ENCODE measurements around the gene TMEM156.
"Not testable (repeated sequence)": the region's sequence is repeated elsewhere in the genome, so short reads cannot be mapped to it uniquely, and the experiment has no call there.

The TMEM156 gene

DNA sequence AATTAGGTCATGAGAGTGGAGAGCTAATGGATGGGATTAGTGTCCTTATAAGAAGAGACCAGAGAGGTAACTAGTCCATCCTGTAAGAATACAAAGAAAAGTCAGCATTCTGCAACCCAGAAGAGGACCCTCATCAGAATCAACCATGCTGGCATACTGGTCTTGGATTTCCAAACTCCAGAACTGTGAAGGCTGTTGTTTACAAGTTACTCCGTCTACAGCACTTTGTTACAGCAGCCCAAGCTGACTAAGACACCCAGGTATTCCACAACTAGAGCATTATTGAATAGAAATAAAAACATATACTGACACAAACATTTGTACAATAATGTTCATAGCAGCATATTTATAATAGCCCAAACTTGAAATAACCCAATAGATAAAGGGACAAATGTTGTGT, 9.2 kb downstream of the TMEM156 start:
- no peak for DNase-seq
- Histone ChIP-seq H3K4me3 (ENCODE audit: low read depth, low read length) (no peak overlapping the region), H3K9me3 (ENCODE audit: severe bottlenecking) (peaks cover 3% of the 10 kb centered on the region), H3K27ac (no peak overlapping the region), H3K36me3 (no peaks in the 10 kb centered on the region), H3K27me3 (ENCODE audit: insufficient read depth, low read depth, severe bottlenecking) (no peaks in the 10 kb centered on the region)
- TF ChIP-seq, protein P1, sequence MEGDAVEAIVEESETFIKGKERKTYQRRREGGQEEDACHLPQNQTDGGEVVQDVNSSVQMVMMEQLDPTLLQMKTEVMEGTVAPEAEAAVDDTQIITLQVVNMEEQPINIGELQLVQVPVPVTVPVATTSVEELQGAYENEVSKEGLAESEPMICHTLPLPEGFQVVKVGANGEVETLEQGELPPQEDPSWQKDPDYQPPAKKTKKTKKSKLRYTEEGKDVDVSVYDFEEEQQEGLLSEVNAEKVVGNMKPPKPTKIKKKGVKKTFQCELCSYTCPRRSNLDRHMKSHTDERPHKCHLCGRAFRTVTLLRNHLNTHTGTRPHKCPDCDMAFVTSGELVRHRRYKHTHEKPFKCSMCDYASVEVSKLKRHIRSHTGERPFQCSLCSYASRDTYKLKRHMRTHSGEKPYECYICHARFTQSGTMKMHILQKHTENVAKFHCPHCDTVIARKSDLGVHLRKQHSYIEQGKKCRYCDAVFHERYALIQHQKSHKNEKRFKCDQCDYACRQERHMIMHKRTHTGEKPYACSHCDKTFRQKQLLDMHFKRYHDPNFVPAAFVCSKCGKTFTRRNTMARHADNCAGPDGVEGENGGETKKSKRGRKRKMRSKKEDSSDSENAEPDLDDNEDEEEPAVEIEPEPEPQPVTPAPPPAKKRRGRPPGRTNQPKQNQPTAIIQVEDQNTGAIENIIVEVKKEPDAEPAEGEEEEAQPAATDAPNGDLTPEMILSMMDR (IDR thresholded peaks at IDR 0.05; ENCODE audit: low read depth, low read length), result no peak

DNA sequence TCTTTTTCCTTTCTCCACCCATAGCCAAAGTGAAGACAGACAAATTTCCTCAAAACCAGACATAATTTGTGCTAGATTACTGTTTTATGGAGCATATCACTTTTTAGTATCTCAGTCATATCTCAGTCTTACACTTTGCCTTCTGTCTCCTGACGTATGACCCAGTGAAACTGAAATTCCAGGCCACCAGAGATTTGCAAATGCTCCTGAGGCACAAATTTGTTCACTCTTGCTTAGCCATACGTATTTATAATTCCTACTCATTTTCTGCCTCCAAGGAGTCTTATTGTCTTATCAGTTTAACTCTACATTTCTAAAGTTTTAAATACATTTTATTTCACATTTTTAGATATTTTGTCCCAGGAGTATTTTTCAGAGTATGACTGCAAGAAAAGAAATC, 10.0 kb downstream of the TMEM156 start:
- no peak for DNase-seq
- H3K9me3 ChIP-seq (ENCODE audit: severe bottlenecking), result peaks cover 3% of the 10 kb centered on the region
- H3K36me3 ChIP-seq, result no peaks in the 10 kb centered on the region
- TF ChIP-seq, protein P1 (IDR thresholded peaks at IDR 0.05; ENCODE audit: low read depth, low read length), result no peak
- no peak overlapping the region for H3K4me3 ChIP-seq (ENCODE audit: low read depth, low read length)
- H3K27ac ChIP-seq, result no peak overlapping the region
- H3K27me3 ChIP-seq (ENCODE audit: insufficient read depth, low read depth, severe bottlenecking), result no peaks in the 10 kb centered on the region

DNA sequence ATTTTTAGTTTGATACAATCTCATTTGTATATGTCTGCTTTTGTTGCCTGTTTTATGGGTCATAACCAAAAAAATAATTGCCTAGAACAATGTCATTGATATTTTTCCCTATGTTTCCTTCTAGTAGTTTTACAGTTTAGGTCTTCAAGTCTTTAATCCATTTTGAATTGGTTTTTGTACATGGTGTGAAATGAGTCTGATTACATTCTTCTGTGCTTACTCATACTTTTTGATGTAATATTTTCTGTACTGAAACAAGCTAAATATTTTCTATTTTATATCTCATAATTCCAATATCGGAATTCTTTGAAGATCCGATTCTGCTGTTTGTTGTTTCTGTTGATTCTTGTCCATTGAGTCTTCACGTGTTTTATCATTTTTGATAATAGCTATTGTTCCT, 10.6 kb downstream of the TMEM156 start:
- H3K36me3 ChIP-seq, result no peaks in the 10 kb centered on the region
- no peak overlapping the region for H3K27ac ChIP-seq
- TF ChIP-seq, protein P1 (IDR thresholded peaks at IDR 0.05; ENCODE audit: low read depth, low read length), result no peak
- H3K27me3 ChIP-seq (ENCODE audit: insufficient read depth, low read depth, severe bottlenecking), result no peaks in the 10 kb centered on the region
- peaks cover 3% of the 10 kb centered on the region for H3K9me3 ChIP-seq (ENCODE audit: severe bottlenecking)
- DNase-seq, result no peak
- no peak overlapping the region for H3K4me3 ChIP-seq (ENCODE audit: low read depth, low read length)

DNA sequence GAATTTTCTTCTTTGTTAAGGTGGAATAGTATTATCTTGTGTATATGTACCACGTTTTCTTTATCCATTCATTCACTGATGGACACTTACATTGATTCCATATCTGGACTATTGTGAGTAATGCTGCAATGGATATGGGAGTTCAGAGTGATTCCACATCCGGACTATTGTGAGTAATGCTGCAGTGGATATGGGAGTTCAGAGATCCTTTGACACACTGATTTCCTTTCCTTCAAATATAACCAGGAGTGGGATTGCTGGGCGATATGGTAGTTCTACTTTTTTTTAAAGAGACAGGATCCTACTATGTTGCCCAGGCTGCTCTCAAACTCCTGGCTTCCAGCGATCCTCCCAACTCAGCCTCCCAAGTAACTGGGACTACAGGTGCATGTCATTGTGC, 12.1 kb downstream of the TMEM156 start:
- no peaks in the 10 kb centered on the region for H3K27me3 ChIP-seq (ENCODE audit: insufficient read depth, low read depth, severe bottlenecking)
- peaks cover 3% of the 10 kb centered on the region for H3K9me3 ChIP-seq (ENCODE audit: severe bottlenecking)
- TF ChIP-seq, protein P1 (IDR thresholded peaks at IDR 0.05; ENCODE audit: low read depth, low read length), result no peak
- H3K4me3 ChIP-seq (ENCODE audit: low read depth, low read length), result no peak overlapping the region
- DNase-seq, result no peak
- no peaks in the 10 kb centered on the region for H3K36me3 ChIP-seq
- no peak overlapping the region for H3K27ac ChIP-seq

DNA sequence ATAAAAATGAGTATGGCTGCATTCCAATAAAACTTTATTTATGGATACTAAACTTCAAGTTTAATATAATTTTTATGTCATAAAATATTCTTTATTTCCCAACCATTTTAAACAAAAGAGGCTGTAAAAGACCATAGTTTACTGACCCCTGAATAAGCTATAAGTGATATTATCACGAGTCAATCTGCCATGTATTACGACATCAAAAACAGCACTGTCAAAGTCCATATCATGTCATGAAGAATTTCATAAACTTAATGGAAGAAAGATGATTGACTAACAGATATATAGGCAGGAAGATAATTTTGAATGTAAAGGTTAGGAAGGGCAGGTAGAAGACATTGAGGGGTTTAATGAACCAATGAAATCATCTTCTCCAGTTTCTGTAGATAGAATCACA, 18.2 kb downstream of the TMEM156 start:
- H3K9me3 ChIP-seq (ENCODE audit: severe bottlenecking), result no peaks in the 10 kb centered on the region
- H3K27me3 ChIP-seq (ENCODE audit: insufficient read depth, low read depth, severe bottlenecking), result no peaks in the 10 kb centered on the region
- no peak for DNase-seq
- H3K27ac ChIP-seq, result no peak overlapping the region
- TF ChIP-seq, protein P1 (IDR thresholded peaks at IDR 0.05; ENCODE audit: low read depth, low read length), result no peak
- no peaks in the 10 kb centered on the region for H3K36me3 ChIP-seq
- no peak overlapping the region for H3K4me3 ChIP-seq (ENCODE audit: low read depth, low read length)

DNA sequence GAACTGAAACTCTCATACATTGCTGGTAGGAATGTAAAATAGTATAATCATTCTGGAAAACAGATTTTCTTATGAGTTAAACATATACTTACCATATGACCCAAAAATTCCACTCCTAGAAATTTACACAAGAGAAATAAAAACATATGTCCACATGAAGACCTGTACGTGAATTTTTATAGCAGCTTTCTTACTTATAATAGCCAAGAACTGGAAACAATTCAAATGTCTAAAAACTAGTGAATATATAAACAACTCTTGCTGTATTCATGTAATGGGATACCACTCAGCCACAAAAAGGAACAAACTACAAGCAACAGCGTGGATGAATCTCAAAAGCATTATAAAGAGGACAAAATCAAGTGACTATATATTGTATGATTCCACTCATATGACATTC, 27.5 kb downstream of the TMEM156 start:
- Histone ChIP-seq H3K4me3 (ENCODE audit: low read depth, low read length) (no peak overlapping the region), H3K27ac (no peak overlapping the region), H3K9me3 (ENCODE audit: severe bottlenecking) (peaks cover 8% of the 10 kb centered on the region), H3K27me3 (ENCODE audit: insufficient read depth, low read depth, severe bottlenecking) (no peaks in the 10 kb centered on the region), H3K36me3 (no peaks in the 10 kb centered on the region)
- TF ChIP-seq, protein P1 (IDR thresholded peaks at IDR 0.05; ENCODE audit: low read depth, low read length), result no peak
- no peak for DNase-seq

DNA sequence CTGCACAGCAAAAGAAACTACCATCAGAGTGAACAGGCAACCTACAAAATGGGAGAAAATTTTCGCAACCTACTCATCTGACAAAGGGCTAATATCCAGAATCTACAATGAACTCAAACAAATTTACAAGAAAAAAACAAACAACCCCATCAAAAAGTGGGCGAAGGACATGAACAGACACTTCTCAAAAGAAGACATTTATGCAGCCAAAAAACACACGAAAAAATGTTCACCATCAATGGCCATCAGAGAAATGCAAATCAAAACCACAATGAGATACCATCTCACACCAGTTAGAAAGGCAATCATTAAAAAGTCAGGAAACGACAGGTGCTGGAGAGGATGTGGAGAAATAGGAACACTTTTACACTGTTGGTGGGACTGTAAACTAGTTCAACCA, 30.2 kb downstream of the TMEM156 start:
- not testable (repeated sequence) for H3K27ac ChIP-seq; H3K27me3 ChIP-seq (ENCODE audit: insufficient read depth, low read depth, severe bottlenecking); H3K4me3 ChIP-seq (ENCODE audit: low read depth, low read length); H3K36me3 ChIP-seq; DNase-seq
- peaks cover 12% of the 10 kb centered on the region for H3K9me3 ChIP-seq (ENCODE audit: severe bottlenecking)
